AG04449 (cell line): Measurements from ENCODE around the gene DLGAP3.
A peak's percentile ranks its signal among the peaks of the same experiment; 100 is the strongest.

Experiments
- CTCF ChIA-PET: fragments of 350-600 bp; formaldehyde crosslinking; extraction: SDS; loops from one replicate; lab custom pipeline; 2021; ENCODE audit warnings: antibody characterized with exemption; lab: Yijun Ruan, JAX
- POLR2A ChIA-PET: fragments of 400-600, 350-600 bp; formaldehyde crosslinking; extraction: SDS; loops from one replicate; lab custom pipeline; 2020; ENCODE audit warnings: antibody characterized with exemption, inconsistent platforms; lab: Yijun Ruan, JAX
- DNase-seq: peaks from one replicate; pipeline ENCODE4 v3.0.0-alpha.2; 2010; ENCODE audit warnings: low read depth, low spot score
- H3K4me3 ChIP-seq: 2 replicates; pipeline ENCODE4 v1.5.1; 2011; ENCODE audit warnings: low read depth, mild to moderate bottlenecking, control low read depth, low read length
- TF ChIP-seq, protein P1 (sequence below): IDR thresholded peaks from one replicate; pipeline ENCODE4 v1.5.1; 2011; ENCODE audit warnings: mild to moderate bottlenecking, moderate library complexity, low read length, control low read depth, inconsistent platforms; ENCODE audit not compliant: insufficient read depth; ENCODE audit errors: missing control alignments

DLGAP3 gene

DNA sequence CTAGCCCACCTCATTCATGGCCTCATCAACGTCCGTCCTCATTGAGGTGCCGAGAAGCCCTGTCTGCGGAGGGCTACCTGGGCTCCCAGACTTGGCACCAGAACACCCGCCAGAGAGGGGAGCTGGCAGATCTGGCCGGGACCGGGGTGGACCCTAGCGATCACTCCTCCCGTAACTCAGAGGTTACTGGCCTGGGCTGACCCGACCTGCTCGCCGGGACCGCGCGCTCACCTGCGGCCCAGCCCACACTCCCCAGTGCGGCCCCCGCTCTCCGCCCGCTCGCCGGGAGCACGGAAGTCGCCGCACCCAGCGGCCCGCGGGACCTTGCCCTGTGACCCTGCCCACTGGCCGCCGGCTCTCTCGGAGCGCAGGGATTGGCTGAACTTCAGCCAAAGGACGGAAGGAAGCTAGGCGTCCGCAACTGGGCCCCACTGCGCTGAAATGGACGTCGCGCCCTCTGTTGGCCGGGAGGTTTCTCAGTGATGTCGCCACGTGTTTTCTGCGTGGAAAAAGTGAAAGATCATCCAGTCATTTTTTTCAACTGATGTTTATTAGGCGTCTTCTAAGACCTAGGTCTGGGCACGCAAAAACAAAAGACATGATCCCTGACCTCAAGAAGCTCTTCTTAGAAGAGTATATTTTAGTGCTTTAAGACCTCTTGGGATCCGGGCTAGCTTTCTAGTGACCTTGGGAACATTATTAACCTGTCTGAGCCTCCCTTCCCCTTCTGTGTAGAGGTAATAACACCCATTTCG, 69.8 kb downstream of the DLGAP3 start, which contains the start of gene SMIM12:
SMIM12 (minus strand) TSS at position 304 of the 755 bp plus-strand sequence. CDS start 3,772 bp downstream, outside the sequence.
- CTCF ChIA-PET, result interaction anchor here (0.6 to 12.7 kb wide), 32 partner anchors 10 to 855 kb away, joined by 3 to 158 read pairs (median 4); partner anchors contain the start of gene TMEM35B
- POLR2A ChIA-PET, result interaction anchor here (0.6 to 1.3 kb wide), 6 partner anchors 15 to 910 kb away, joined by 3 to 6 read pairs (median 4); partner anchors contain the start of genes CLSPN and SFPQ
- peak; percentile 53 for DNase-seq
- TF ChIP-seq, protein P1, sequence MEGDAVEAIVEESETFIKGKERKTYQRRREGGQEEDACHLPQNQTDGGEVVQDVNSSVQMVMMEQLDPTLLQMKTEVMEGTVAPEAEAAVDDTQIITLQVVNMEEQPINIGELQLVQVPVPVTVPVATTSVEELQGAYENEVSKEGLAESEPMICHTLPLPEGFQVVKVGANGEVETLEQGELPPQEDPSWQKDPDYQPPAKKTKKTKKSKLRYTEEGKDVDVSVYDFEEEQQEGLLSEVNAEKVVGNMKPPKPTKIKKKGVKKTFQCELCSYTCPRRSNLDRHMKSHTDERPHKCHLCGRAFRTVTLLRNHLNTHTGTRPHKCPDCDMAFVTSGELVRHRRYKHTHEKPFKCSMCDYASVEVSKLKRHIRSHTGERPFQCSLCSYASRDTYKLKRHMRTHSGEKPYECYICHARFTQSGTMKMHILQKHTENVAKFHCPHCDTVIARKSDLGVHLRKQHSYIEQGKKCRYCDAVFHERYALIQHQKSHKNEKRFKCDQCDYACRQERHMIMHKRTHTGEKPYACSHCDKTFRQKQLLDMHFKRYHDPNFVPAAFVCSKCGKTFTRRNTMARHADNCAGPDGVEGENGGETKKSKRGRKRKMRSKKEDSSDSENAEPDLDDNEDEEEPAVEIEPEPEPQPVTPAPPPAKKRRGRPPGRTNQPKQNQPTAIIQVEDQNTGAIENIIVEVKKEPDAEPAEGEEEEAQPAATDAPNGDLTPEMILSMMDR, result peak; percentile 91
- H3K4me3 ChIP-seq, result peak within 1 kb of the TSS; percentile 99

DNA sequence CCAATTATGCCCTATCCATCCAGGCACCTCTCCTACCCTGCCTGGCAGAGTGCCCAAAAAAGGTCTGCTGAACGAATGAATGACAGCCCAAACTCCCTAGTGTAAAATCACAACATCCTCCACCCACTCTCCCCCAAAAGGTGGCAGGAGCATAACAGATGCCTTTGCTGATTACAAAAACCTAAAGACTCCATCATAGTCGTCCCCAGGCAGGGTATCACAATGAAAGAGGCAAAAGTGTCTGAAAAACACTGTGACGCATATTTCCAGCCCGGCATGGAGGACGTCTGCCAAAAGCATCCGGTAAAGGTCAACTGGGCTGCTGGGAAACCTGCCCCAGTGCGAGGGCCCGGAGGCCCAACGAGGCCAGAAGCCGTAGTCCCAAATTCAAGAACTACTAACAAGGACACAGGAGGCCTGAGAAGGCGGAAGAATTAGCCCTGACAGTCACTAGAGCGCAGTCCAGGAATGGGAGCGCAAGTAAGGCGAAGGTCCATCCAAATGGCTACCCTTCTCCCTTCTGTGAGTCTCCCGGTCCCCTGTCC, 70.5 kb downstream of the DLGAP3 start:
- peak overlapping the region; percentile 99 for H3K4me3 ChIP-seq
- ChIA-PET CTCF (interaction anchor here (1.2 to 12.7 kb wide), 13 partner anchors 10 to 309 kb away, joined by 3 to 158 read pairs (median 6); no protein-coding TSS in a partner anchor), POLR2A (interaction anchor here (0.9 to 1.3 kb wide), 4 partner anchors 15 to 910 kb away, joined by 3 to 6 read pairs (median 4); partner anchors contain the start of gene CLSPN)
- no peak for DNase-seq
- TF ChIP-seq, protein P1, result no peak

DNA sequence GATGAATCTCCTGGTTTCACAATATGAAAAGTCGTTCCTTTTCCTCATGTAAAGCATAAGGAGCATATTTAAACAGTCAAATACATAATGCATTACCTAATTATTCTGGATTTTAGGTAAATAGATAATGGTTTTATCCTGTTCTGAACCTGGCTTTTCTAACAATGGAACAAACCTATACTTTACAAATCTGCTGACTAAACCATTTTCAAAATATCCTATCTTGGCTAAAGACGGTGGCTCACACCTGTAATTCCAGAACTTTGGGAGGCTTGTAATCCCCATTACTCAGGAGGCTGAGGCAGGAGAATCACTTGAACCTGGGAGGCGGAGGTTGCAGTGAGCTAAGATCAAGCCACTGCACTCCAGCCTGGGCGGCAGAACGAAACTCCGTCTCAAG, 72.8 kb downstream of the DLGAP3 start:
- CTCF ChIA-PET, result interaction anchor here (9.9 to 12.7 kb wide), 2 partner anchors 13 kb away, joined by 143 to 158 read pairs; no protein-coding TSS in a partner anchor
- no peak for DNase-seq
- H3K4me3 ChIP-seq, result no peak overlapping the region
- POLR2A ChIA-PET, result no interaction called here
- TF ChIP-seq, protein P1, result no peak

DNA sequence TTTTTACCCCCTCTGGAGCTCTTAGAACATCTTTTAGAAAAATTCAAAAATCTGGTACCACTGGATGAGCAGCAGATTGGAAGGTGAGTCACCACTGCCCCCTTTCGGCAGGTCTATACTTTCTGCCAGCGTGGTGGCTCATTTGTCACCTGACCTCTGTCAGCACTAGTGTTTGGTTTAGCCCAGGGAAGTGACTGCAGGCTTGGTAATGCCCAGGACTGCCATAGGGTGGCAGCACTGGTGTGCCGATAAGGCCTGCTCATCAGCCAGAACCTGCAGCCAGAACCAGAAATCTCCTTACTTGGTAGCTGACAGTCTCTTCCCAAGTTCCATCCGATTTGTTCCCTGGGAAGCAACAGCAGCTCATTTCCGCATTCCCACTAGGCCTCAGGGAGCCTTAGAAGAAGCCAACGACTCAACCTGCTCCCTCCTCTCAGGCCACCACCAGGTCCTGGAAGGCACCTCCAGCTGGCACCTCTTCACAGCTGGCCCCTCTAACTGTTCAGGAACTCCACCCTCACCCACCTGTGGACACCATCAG, 76.7 kb downstream of the DLGAP3 start:
- peak; percentile 82 for DNase-seq
- ChIA-PET CTCF (interaction anchor here (0.6 to 12.7 kb wide), 39 partner anchors 9 to 923 kb away, joined by 3 to 158 read pairs (median 4); partner anchors contain the start of genes GJB3 and TMEM35B), POLR2A (interaction anchor here (0.5 to 1.4 kb wide), 4 partner anchors 13 to 359 kb away, joined by 3 to 5 read pairs (median 3); no protein-coding TSS in a partner anchor)
- H3K4me3 ChIP-seq, result no peak overlapping the region
- TF ChIP-seq, protein P1, result peak; percentile 86

DNA sequence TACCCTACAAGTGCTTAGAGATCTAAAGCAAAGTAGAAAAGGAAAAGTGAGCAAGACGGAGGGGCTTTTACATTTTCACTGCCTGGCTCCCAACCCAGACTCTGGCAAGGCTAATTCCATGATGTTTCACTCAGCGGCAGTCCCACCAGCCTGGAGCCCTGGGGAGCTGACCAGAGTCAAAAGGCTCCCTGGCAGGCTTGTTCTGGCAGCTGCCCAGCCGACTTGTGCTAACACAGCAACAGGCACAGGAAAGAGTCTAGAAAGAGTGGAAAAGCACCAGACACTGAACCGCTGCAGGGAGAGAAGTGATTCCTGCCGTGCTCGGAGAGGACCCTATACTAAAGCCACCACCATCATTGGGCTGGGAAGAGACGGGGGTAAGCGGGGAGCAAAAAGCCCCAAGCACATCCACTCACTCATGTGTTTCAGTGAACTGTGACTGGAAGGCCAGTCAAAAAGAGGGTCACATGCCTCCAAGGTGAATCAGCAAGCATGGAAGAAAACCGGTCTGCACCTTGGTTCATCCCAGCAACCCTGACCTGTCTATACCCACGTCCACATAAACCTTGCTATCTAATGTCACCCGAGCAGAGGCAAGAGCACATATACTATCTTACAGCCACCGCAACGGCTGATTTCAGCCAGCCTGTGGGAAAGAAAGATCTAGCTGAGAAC, 77.9 kb downstream of the DLGAP3 start:
- no peak for DNase-seq
- TF ChIP-seq, protein P1, result no peak
- no peak overlapping the region for H3K4me3 ChIP-seq
- CTCF ChIA-PET, result interaction anchor here (0.9 to 12.7 kb wide), 16 partner anchors 7 to 328 kb away, joined by 3 to 158 read pairs (median 8); partner anchors contain the start of gene GJB3
- POLR2A ChIA-PET, result interaction anchor here (0.7 kb wide), 1 partner anchor 969 kb away, joined by 4 read pairs; no protein-coding TSS in a partner anchor
